ENCODE measurements around the gene SLC29A3.

Gene SLC29A3

DNA sequence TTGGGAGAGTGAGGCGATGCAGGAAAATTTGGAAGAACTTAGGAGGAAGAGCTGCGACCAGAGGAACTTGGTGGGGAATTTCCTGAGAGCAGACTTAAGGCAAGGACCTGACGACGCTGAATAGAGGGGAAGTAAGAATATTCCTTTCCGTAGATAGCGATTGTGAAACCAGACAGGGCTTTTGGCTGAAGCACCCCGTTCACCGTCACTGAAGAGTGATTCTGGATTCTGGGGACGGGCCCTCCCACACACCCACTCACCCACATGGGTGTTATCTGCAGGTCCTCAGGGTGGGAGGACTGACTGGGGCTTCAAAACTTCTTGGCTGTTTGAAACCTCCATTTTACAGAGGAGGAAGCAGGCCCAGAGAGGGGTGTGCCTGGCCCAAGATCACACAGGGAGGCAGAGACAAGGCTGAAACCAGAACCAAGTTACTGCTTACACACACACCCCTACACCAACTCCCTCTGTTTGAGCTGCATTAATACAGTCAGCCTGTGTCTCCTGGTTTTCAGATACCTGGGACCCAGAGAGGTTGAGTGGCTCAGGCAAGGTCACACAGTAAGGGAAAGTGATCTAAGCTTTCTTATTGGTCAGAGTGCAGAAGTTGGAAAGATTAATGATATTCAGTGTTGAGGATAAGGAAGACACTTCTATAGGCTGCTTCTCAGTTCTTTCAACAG, 40.4 kb downstream of the SLC29A3 start:
- Histone ChIP-seq H3K36me3 (ENCODE audit: control insufficient read depth, insufficient read depth, low read length) (peaks cover 39% of the 10 kb centered on the region), H3K9ac (ENCODE audit: low read depth, low read length) (no peak overlapping the region), H3K4me3 (ENCODE audit: low read depth, low read length) (no peak overlapping the region), H3K27me3 (ENCODE audit: control insufficient read depth, insufficient read depth, low read length) (no peaks in the 10 kb centered on the region), H3K27ac (ENCODE audit: low read depth, low read length) (no peak overlapping the region), H3K4me1 (ENCODE audit: control insufficient read depth, insufficient read depth, low read length) (no peaks in the 10 kb centered on the region), H3K9me3 (ENCODE audit: control insufficient read depth, insufficient read depth, low read length) (no peaks in the 10 kb centered on the region)

- Histone ChIP-seq H3K9ac (ENCODE audit: low read depth, low read length) (no peak overlapping the region), H3K4me3 (ENCODE audit: low read depth, low read length) (no peak overlapping the region), H3K27me3 (ENCODE audit: control insufficient read depth, insufficient read depth, low read length) (no peaks in the 10 kb centered on the region), H3K9me3 (ENCODE audit: control insufficient read depth, insufficient read depth, low read length) (no peaks in the 10 kb centered on the region), H3K36me3 (ENCODE audit: control insufficient read depth, insufficient read depth, low read length) (peaks cover 39% of the 10 kb centered on the region), H3K4me1 (ENCODE audit: control insufficient read depth, insufficient read depth, low read length) (no peaks in the 10 kb centered on the region), H3K27ac (ENCODE audit: low read depth, low read length) (no peak overlapping the region)
Observed at GRCh38 chr10:71360735-71361134, 41.7 kb downstream of the SLC29A3 start.

- H3K9me3 ChIP-seq (ENCODE audit: control insufficient read depth, insufficient read depth, low read length): no peaks in the 10 kb centered on the region
- H3K9ac ChIP-seq (ENCODE audit: low read depth, low read length): no peak overlapping the region
- peaks cover 32% of the 10 kb centered on the region for H3K36me3 ChIP-seq (ENCODE audit: control insufficient read depth, insufficient read depth, low read length)
- no peaks in the 10 kb centered on the region for H3K27me3 ChIP-seq (ENCODE audit: control insufficient read depth, insufficient read depth, low read length)
- no peak overlapping the region for H3K4me3 ChIP-seq (ENCODE audit: low read depth, low read length)
- no peak overlapping the region for H3K27ac ChIP-seq (ENCODE audit: low read depth, low read length)
- H3K4me1 ChIP-seq (ENCODE audit: control insufficient read depth, insufficient read depth, low read length): no peaks in the 10 kb centered on the region
Observed at GRCh38 chr10:71361581-71361980, 42.5 kb downstream of the SLC29A3 start.

DNA sequence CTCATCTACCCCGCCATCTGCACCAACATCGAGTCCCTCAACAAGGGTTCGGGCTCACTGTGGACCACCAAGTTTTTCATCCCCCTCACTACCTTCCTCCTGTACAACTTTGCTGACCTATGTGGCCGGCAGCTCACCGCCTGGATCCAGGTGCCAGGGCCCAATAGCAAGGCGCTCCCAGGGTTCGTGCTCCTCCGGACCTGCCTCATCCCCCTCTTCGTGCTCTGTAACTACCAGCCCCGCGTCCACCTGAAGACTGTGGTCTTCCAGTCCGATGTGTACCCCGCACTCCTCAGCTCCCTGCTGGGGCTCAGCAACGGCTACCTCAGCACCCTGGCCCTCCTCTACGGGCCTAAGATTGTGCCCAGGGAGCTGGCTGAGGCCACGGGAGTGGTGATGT, 43.1 kb downstream of the SLC29A3 start:
- Histone ChIP-seq H3K4me1 (ENCODE audit: control insufficient read depth, insufficient read depth, low read length) (no peaks in the 10 kb centered on the region), H3K4me3 (ENCODE audit: low read depth, low read length) (no peak overlapping the region), H3K9me3 (ENCODE audit: control insufficient read depth, insufficient read depth, low read length) (no peaks in the 10 kb centered on the region), H3K36me3 (ENCODE audit: control insufficient read depth, insufficient read depth, low read length) (peaks cover 29% of the 10 kb centered on the region), H3K9ac (ENCODE audit: low read depth, low read length) (no peak overlapping the region), H3K27ac (ENCODE audit: low read depth, low read length) (no peak overlapping the region), H3K27me3 (ENCODE audit: control insufficient read depth, insufficient read depth, low read length) (no peaks in the 10 kb centered on the region)

GRCh38 chr10:71363936-71364335, 44.9 kb downstream of the SLC29A3 start:
- H3K27me3 ChIP-seq (ENCODE audit: control insufficient read depth, insufficient read depth, low read length): no peaks in the 10 kb centered on the region
- H3K9ac ChIP-seq (ENCODE audit: low read depth, low read length): no peak overlapping the region
- no peaks in the 10 kb centered on the region for H3K9me3 ChIP-seq (ENCODE audit: control insufficient read depth, insufficient read depth, low read length)
- no peak overlapping the region for H3K4me3 ChIP-seq (ENCODE audit: low read depth, low read length)
- peaks cover 17% of the 10 kb centered on the region for H3K36me3 ChIP-seq (ENCODE audit: control insufficient read depth, insufficient read depth, low read length)
- no peak overlapping the region for H3K27ac ChIP-seq (ENCODE audit: low read depth, low read length)
- H3K4me1 ChIP-seq (ENCODE audit: control insufficient read depth, insufficient read depth, low read length): no peaks in the 10 kb centered on the region

- H3K9ac ChIP-seq (ENCODE audit: low read depth, low read length): no peak overlapping the region
- no peaks in the 10 kb centered on the region for H3K4me1 ChIP-seq (ENCODE audit: control insufficient read depth, insufficient read depth, low read length)
- H3K9me3 ChIP-seq (ENCODE audit: control insufficient read depth, insufficient read depth, low read length): no peaks in the 10 kb centered on the region
- no peak overlapping the region for H3K4me3 ChIP-seq (ENCODE audit: low read depth, low read length)
- no peaks in the 10 kb centered on the region for H3K27me3 ChIP-seq (ENCODE audit: control insufficient read depth, insufficient read depth, low read length)
- no peak overlapping the region for H3K27ac ChIP-seq (ENCODE audit: low read depth, low read length)
- H3K36me3 ChIP-seq (ENCODE audit: control insufficient read depth, insufficient read depth, low read length): peaks cover 13% of the 10 kb centered on the region
Observed at GRCh38 chr10:71365366-71365765, 46.3 kb downstream of the SLC29A3 start.

- H3K27me3 ChIP-seq (ENCODE audit: control insufficient read depth, insufficient read depth, low read length): no peaks in the 10 kb centered on the region
- no peak overlapping the region for H3K4me3 ChIP-seq (ENCODE audit: low read depth, low read length)
- H3K9me3 ChIP-seq (ENCODE audit: control insufficient read depth, insufficient read depth, low read length): no peaks in the 10 kb centered on the region
- H3K27ac ChIP-seq (ENCODE audit: low read depth, low read length): no peak overlapping the region
- H3K36me3 ChIP-seq (ENCODE audit: control insufficient read depth, insufficient read depth, low read length): peaks cover 13% of the 10 kb centered on the region
- no peak overlapping the region for H3K9ac ChIP-seq (ENCODE audit: low read depth, low read length)
- H3K4me1 ChIP-seq (ENCODE audit: control insufficient read depth, insufficient read depth, low read length): no peaks in the 10 kb centered on the region
Observed at GRCh38 chr10:71366690-71367089, 47.6 kb downstream of the SLC29A3 start.

DNA sequence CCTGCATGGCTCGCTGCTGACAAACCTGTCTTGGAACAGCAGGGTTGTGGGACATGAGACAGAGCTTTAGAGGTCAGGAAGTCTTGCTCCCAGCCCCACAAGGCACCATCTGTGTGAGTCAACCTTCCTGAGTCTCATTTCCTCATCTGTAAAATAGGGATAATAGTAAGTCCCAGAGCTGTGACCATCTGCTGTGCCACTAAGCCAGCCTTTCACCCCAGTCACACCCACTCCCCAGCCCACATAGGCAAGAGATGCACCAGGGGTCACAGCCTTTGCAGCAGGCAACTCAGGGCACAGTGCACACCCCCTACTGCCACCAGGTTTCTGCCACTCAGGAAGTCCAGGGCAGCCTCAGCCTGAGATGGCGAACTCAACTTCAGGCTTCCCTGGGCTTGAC, 48.2 kb downstream of the SLC29A3 start:
- Histone ChIP-seq H3K9ac (ENCODE audit: low read depth, low read length) (no peak overlapping the region), H3K9me3 (ENCODE audit: control insufficient read depth, insufficient read depth, low read length) (no peaks in the 10 kb centered on the region), H3K27ac (ENCODE audit: low read depth, low read length) (no peak overlapping the region)

GRCh38 chr10:71368176-71368575, 49.1 kb downstream of the SLC29A3 start:
- Histone ChIP-seq H3K4me3 (ENCODE audit: low read depth, low read length) (no peak overlapping the region), H3K27ac (ENCODE audit: low read depth, low read length) (no peak overlapping the region), H3K27me3 (ENCODE audit: control insufficient read depth, insufficient read depth, low read length) (no peaks in the 10 kb centered on the region), H3K9ac (ENCODE audit: low read depth, low read length) (no peak overlapping the region), H3K4me1 (ENCODE audit: control insufficient read depth, insufficient read depth, low read length) (no peaks in the 10 kb centered on the region), H3K36me3 (ENCODE audit: control insufficient read depth, insufficient read depth, low read length) (0 out of 2 replicates have a peak, but pooled peaks cover under 1% of the 10 kb centered on the region), H3K9me3 (ENCODE audit: control insufficient read depth, insufficient read depth, low read length) (no peaks in the 10 kb centered on the region)

More for the DNA sequence above, 48.2 kb downstream of the SLC29A3 start:
- H3K4me1 ChIP-seq (ENCODE audit: control insufficient read depth, insufficient read depth, low read length): no peaks in the 10 kb centered on the region
- H3K27me3 ChIP-seq (ENCODE audit: control insufficient read depth, insufficient read depth, low read length): no peaks in the 10 kb centered on the region
- H3K36me3 ChIP-seq (ENCODE audit: control insufficient read depth, insufficient read depth, low read length): peaks cover 10% of the 10 kb centered on the region
- H3K4me3 ChIP-seq (ENCODE audit: low read depth, low read length): no peak overlapping the region

DNA sequence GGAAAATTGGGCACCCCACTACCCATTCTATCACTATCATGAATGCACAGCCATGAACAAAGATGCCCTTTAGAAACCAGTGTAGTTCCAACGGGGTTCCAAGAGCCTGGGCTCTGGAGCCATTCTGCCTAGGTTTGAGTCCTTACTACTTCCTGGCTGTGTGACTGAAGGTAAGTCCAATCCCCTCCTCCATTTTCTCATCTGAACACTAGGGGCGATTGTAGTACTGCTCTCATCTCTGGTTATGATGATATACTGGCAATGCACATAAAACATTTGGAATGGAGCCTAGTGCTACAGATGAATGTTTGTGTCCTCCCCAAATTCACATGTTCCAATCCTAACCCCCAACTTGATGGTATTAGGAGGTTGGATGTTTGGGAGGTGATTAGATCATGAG, 49.6 kb downstream of the SLC29A3 start:
- no peaks in the 10 kb centered on the region for H3K4me1 ChIP-seq (ENCODE audit: control insufficient read depth, insufficient read depth, low read length)
- H3K9me3 ChIP-seq (ENCODE audit: control insufficient read depth, insufficient read depth, low read length): no peaks in the 10 kb centered on the region
- H3K9ac ChIP-seq (ENCODE audit: low read depth, low read length): no peak overlapping the region
- no peak overlapping the region for H3K27ac ChIP-seq (ENCODE audit: low read depth, low read length)
- no peaks in the 10 kb centered on the region for H3K36me3 ChIP-seq (ENCODE audit: control insufficient read depth, insufficient read depth, low read length)
- no peak overlapping the region for H3K4me3 ChIP-seq (ENCODE audit: low read depth, low read length)
- no peaks in the 10 kb centered on the region for H3K27me3 ChIP-seq (ENCODE audit: control insufficient read depth, insufficient read depth, low read length)

GRCh38 chr10:71369602-71370001, 50.5 kb downstream of the SLC29A3 start:
- Histone ChIP-seq H3K27ac (ENCODE audit: low read depth, low read length) (no peak overlapping the region), H3K4me3 (ENCODE audit: low read depth, low read length) (no peak overlapping the region), H3K9me3 (ENCODE audit: control insufficient read depth, insufficient read depth, low read length) (no peaks in the 10 kb centered on the region), H3K27me3 (ENCODE audit: control insufficient read depth, insufficient read depth, low read length) (no peaks in the 10 kb centered on the region), H3K4me1 (ENCODE audit: control insufficient read depth, insufficient read depth, low read length) (no peaks in the 10 kb centered on the region), H3K9ac (ENCODE audit: low read depth, low read length) (no peak overlapping the region), H3K36me3 (ENCODE audit: control insufficient read depth, insufficient read depth, low read length) (no peaks in the 10 kb centered on the region)
